Measurements from ENCODE around the gene GPBAR1.
A peak's percentile ranks its signal among the peaks of the same experiment; 100 is the strongest.

Gene GPBAR1

DNA sequence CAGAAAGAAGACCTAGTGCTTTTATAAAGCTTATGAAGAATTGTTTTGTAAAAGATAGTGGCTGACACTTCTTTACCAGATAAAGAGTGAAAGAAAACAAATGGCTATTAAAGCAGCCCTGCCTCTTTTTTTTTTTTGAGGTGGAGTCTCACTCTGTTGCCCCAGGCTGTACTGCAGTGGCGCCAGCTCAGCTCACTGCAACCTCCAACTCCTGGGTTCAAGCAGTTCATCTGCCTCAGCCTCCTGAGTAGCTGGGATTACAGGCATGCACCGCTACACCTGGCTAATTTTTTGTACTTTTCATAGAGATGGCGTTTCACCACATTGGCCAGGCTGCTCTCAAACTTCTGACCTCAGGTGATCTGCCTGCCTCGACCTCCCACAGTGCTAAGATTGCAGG, 31.0 kb upstream of the GPBAR1 start:
- Histone ChIP-seq H3K4me3 (replicated peaks; ENCODE audit: insufficient read depth, low read length) (no peak overlapping the region), H3K27me3 (ENCODE audit: insufficient read depth, poor library complexity, severe bottlenecking) (no peaks in the 10 kb centered on the region), H3K27ac (replicated peaks) (peak overlapping the region; percentile 70)
- DNase-seq (ENCODE audit: low read depth in 1 of 2, low spot score in 1 of 2), result no peak
- TF ChIP-seq POLR2AphosphoS5 (IDR thresholded peaks at IDR 0.05; ENCODE audit: low read depth), result no peak
- TF ChIP-seq, protein P1, sequence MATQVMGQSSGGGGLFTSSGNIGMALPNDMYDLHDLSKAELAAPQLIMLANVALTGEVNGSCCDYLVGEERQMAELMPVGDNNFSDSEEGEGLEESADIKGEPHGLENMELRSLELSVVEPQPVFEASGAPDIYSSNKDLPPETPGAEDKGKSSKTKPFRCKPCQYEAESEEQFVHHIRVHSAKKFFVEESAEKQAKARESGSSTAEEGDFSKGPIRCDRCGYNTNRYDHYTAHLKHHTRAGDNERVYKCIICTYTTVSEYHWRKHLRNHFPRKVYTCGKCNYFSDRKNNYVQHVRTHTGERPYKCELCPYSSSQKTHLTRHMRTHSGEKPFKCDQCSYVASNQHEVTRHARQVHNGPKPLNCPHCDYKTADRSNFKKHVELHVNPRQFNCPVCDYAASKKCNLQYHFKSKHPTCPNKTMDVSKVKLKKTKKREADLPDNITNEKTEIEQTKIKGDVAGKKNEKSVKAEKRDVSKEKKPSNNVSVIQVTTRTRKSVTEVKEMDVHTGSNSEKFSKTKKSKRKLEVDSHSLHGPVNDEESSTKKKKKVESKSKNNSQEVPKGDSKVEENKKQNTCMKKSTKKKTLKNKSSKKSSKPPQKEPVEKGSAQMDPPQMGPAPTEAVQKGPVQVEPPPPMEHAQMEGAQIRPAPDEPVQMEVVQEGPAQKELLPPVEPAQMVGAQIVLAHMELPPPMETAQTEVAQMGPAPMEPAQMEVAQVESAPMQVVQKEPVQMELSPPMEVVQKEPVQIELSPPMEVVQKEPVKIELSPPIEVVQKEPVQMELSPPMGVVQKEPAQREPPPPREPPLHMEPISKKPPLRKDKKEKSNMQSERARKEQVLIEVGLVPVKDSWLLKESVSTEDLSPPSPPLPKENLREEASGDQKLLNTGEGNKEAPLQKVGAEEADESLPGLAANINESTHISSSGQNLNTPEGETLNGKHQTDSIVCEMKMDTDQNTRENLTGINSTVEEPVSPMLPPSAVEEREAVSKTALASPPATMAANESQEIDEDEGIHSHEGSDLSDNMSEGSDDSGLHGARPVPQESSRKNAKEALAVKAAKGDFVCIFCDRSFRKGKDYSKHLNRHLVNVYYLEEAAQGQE (IDR thresholded peaks at IDR 0.05; ENCODE audit: insufficient replicate concordance, low read depth), result no peak
- no peak for TF ChIP-seq SPI1 (IDR thresholded peaks at IDR 0.05; ENCODE audit: borderline replicate concordance, low read depth)
- TF ChIP-seq, protein P2, sequence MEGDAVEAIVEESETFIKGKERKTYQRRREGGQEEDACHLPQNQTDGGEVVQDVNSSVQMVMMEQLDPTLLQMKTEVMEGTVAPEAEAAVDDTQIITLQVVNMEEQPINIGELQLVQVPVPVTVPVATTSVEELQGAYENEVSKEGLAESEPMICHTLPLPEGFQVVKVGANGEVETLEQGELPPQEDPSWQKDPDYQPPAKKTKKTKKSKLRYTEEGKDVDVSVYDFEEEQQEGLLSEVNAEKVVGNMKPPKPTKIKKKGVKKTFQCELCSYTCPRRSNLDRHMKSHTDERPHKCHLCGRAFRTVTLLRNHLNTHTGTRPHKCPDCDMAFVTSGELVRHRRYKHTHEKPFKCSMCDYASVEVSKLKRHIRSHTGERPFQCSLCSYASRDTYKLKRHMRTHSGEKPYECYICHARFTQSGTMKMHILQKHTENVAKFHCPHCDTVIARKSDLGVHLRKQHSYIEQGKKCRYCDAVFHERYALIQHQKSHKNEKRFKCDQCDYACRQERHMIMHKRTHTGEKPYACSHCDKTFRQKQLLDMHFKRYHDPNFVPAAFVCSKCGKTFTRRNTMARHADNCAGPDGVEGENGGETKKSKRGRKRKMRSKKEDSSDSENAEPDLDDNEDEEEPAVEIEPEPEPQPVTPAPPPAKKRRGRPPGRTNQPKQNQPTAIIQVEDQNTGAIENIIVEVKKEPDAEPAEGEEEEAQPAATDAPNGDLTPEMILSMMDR (IDR thresholded peaks at IDR 0.05; ENCODE audit: insufficient read depth, low read length), result no peak

DNA sequence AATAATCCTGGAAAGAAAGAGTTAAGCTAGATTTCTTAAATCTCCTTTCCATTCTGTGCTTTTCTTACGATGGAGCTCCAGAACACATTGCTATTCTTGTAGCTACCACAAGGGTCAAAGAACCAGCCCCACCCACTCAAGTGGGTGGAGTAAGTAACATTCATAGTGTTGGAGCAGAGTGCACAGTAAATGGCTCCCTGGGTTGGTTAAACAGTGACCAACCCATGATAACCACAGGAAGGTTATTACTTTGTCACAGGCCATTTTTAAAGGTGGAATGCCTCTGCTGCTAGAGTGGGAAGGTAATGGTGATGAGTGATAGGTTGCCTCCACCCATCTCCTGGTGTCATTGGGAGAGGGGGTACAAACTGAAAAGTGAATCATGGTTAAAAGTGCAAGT, 29.9 kb upstream of the GPBAR1 start:
- TF ChIP-seq, protein P1 (IDR thresholded peaks at IDR 0.05; ENCODE audit: insufficient replicate concordance, low read depth), result no peak
- TF ChIP-seq, protein P2 (IDR thresholded peaks at IDR 0.05; ENCODE audit: insufficient read depth, low read length), result no peak
- no peak for TF ChIP-seq POLR2AphosphoS5 (IDR thresholded peaks at IDR 0.05; ENCODE audit: low read depth)
- no peak for TF ChIP-seq GABPA (IDR thresholded peaks at IDR 0.05; ENCODE audit: low read depth)
- no peak for TF ChIP-seq SPI1 (IDR thresholded peaks at IDR 0.05; ENCODE audit: borderline replicate concordance, low read depth)
- no peak for DNase-seq (ENCODE audit: low read depth in 1 of 2, low spot score in 1 of 2)
- Histone ChIP-seq H3K27ac (replicated peaks) (peak overlapping the region; percentile 70), H3K27me3 (ENCODE audit: insufficient read depth, poor library complexity, severe bottlenecking) (no peaks in the 10 kb centered on the region), H3K4me3 (replicated peaks; ENCODE audit: insufficient read depth, low read length) (no peak overlapping the region)

DNA sequence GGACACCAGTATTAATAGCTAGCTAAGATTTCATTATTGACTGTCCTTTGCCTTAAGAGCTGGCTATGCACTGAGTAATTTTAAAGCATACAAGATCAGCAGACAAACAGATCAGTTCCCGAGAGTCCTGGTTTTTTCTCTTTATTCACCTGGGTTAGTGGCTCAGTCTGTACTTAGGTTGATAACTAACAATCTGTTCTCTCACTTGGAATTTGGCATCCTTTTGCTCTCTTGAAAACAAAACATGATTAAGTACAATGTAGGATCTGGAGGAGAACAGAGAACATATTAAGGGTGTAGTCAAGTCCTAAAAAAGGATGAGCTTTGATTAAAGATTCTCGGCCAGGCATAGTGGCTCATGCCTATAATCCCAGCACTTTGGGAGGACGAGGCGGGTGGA, 27.3 kb upstream of the GPBAR1 start:
- Histone ChIP-seq H3K27ac (replicated peaks) (no peak overlapping the region), H3K27me3 (ENCODE audit: insufficient read depth, poor library complexity, severe bottlenecking) (no peaks in the 10 kb centered on the region), H3K4me3 (replicated peaks; ENCODE audit: insufficient read depth, low read length) (no peak overlapping the region)
- no peak for DNase-seq (ENCODE audit: low read depth in 1 of 2, low spot score in 1 of 2)
- TF ChIP-seq SPI1 (IDR thresholded peaks at IDR 0.05; ENCODE audit: borderline replicate concordance, low read depth), result no peak
- no peak for TF ChIP-seq POLR2AphosphoS5 (IDR thresholded peaks at IDR 0.05; ENCODE audit: low read depth)
- TF ChIP-seq, protein P1 (IDR thresholded peaks at IDR 0.05; ENCODE audit: insufficient replicate concordance, low read depth), result no peak
- TF ChIP-seq, protein P2 (IDR thresholded peaks at IDR 0.05; ENCODE audit: insufficient read depth, low read length), result no peak
- TF ChIP-seq GABPA (IDR thresholded peaks at IDR 0.05; ENCODE audit: low read depth), result no peak

All from HL-60 (cell line).